ENCODE measurements around the gene CCDC106.

The CCDC106 gene

DNA sequence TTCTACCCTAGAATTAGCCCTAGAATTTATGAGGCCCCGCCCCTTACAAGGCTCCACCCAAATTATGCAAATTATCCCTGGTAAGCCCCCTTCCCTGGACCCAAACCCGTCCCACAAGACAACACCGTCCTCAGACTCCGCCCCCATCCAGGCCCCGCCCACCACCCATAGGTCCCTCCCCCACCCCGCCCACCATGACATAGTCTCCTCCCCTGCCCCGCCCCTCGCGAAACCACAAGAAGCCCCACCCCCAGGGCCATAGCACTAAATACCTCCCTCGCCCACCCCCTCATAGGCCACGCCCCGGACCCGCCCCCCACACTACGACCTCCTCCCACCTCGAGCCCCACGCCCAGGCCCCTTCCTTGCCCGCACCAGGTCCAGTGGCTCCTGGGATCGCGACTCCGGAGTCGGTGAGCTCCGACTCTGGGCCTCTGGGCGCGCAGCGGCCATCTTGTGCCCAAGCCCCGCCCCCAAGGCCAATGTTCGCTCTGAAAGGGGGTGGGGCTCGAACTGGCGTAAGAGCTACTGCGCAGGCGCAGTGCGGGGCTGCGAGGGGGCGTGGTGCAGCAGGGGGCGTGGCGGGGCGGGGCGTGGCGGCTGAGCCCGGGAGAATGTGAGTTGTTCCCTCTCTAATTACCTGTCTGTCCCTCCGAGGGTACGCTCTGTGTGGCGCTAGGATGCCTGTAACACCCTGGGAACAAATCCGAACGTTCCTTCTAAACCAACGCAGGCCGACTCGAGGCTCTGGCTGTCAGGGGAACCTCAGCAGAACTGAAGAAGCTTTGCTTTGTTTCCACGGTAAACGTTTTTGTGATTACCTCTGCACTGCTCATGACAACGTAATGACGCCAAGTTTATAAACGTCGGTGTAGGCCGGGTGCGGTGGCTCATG, 23.7 kb upstream of the CCDC106 start, which contains the start of gene ZNF784:
Gene ZNF784, minus strand, starts transcription at position 458 of the 895 bp plus-strand sequence. Its CDS starts 5 bp downstream, at position 453.
- peaks cover 12% of the 10 kb centered on the region for H3K4me1 ChIP-seq (ENCODE audit: insufficient read depth, low read length, severe bottlenecking)
- H3K27ac ChIP-seq (ENCODE audit: low read depth, low read length, poor library complexity, severe bottlenecking) = peak within 1 kb of the TSS; percentile 69
- no peaks in the 10 kb centered on the region for H3K79me2 ChIP-seq (ENCODE audit: insufficient read depth, low read length)
- H3K9me3 ChIP-seq (ENCODE audit: low read length) = no peaks in the 10 kb centered on the region
- peak within 1 kb of the TSS; percentile 63 for H3K9ac ChIP-seq (ENCODE audit: low read length)
- no peaks in the 10 kb centered on the region for H3K36me3 ChIP-seq (ENCODE audit: insufficient read depth, low read length)
- H3K4me3 ChIP-seq (ENCODE audit: low read depth, low read length, poor library complexity, severe bottlenecking) = peak within 1 kb of the TSS; percentile 59
- H2AFZ ChIP-seq (ENCODE audit: low read length) = no peak within 1 kb of the TSS
- no peak for TF ChIP-seq EZH2 (IDR thresholded peaks at IDR 0.05; ENCODE audit: borderline replicate concordance, low read length)
- TF ChIP-seq CTCF (IDR thresholded peaks at IDR 0.05; ENCODE audit: low read length) = no peak
- no peaks in the 10 kb centered on the region for H4K20me1 ChIP-seq (ENCODE audit: insufficient read depth, low read length)
- no peaks in the 10 kb centered on the region for H3K9me2 ChIP-seq (ENCODE audit: low read depth, low read length)
- H3K4me2 ChIP-seq (ENCODE audit: low read length) = peak within 1 kb of the TSS; percentile 73
- no peaks in the 10 kb centered on the region for H3F3A ChIP-seq (ENCODE audit: insufficient read depth, low read length)
- no peaks in the 10 kb centered on the region for H3K27me3 ChIP-seq (ENCODE audit: insufficient read depth, low read length)

DNA sequence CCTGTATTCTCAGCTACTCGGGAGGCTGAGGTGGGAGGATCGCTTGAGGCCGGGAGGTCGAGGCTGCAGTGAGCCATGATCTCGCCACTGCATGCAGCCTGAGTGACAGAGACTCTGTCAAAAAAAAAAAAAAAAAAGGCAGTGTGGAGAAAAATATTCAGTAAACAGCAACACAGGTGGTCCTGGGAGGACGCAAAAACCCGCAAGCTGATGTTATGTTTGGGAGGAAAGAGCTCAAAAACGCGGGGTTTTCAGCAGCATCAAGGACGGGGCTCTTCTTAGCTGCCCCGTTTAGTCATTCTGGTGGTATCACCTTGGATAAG, 23.0 kb upstream of the CCDC106 start:
- no peaks in the 10 kb centered on the region for H3K27me3 ChIP-seq (ENCODE audit: insufficient read depth, low read length)
- no peaks in the 10 kb centered on the region for H3K9me3 ChIP-seq (ENCODE audit: low read length)
- peaks cover 12% of the 10 kb centered on the region for H3K4me1 ChIP-seq (ENCODE audit: insufficient read depth, low read length, severe bottlenecking)
- no peak overlapping the region for H3K27ac ChIP-seq (ENCODE audit: low read depth, low read length, poor library complexity, severe bottlenecking)
- H3K4me2 ChIP-seq (ENCODE audit: low read length) = peak overlapping the region; percentile 73
- no peaks in the 10 kb centered on the region for H3K36me3 ChIP-seq (ENCODE audit: insufficient read depth, low read length)
- no peaks in the 10 kb centered on the region for H3K9me2 ChIP-seq (ENCODE audit: low read depth, low read length)
- no peaks in the 10 kb centered on the region for H3F3A ChIP-seq (ENCODE audit: insufficient read depth, low read length)
- no peaks in the 10 kb centered on the region for H4K20me1 ChIP-seq (ENCODE audit: insufficient read depth, low read length)
- peak overlapping the region; percentile 45; the same call in 1 of the 2 replicates for H3K9ac ChIP-seq (ENCODE audit: low read length)
- H3K4me3 ChIP-seq (ENCODE audit: low read depth, low read length, poor library complexity, severe bottlenecking) = peak overlapping the region; percentile 59
- H2AFZ ChIP-seq (ENCODE audit: low read length) = no peak overlapping the region
- no peaks in the 10 kb centered on the region for H3K79me2 ChIP-seq (ENCODE audit: insufficient read depth, low read length)
- TF ChIP-seq EZH2 (IDR thresholded peaks at IDR 0.05; ENCODE audit: borderline replicate concordance, low read length) (no peak), CTCF (IDR thresholded peaks at IDR 0.05; ENCODE audit: low read length) (no peak)

DNA sequence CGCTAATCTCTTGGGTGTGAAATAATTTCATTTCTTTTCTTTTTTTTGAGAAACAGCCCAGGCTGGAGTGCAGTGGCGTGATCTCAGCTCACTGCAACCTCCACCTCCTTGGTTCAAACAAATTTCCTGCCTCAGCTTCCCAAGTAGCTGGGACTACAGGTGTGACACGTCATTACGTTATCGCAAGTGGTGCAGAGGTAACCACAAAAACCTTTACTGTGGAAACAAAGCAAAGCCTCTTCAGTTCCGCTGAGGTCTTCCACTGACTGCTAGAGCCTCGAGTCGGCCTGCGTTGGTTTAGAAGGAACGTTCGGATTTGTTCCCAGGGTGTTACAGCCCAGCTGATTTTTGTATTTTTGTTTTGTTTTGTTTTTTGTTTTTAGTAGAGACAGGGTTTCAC, 21.7 kb upstream of the CCDC106 start:
- Histone ChIP-seq H3K4me2 (ENCODE audit: low read length) (no peak overlapping the region), H3K27ac (ENCODE audit: low read depth, low read length, poor library complexity, severe bottlenecking) (no peak overlapping the region), H4K20me1 (ENCODE audit: insufficient read depth, low read length) (no peaks in the 10 kb centered on the region), H3K9me2 (ENCODE audit: low read depth, low read length) (no peaks in the 10 kb centered on the region), H2AFZ (ENCODE audit: low read length) (no peak overlapping the region), H3K4me3 (ENCODE audit: low read depth, low read length, poor library complexity, severe bottlenecking) (no peak overlapping the region), H3K36me3 (ENCODE audit: insufficient read depth, low read length) (no peaks in the 10 kb centered on the region), H3K9ac (ENCODE audit: low read length) (no peak overlapping the region), H3K79me2 (ENCODE audit: insufficient read depth, low read length) (no peaks in the 10 kb centered on the region), H3K9me3 (ENCODE audit: low read length) (no peaks in the 10 kb centered on the region), H3K27me3 (ENCODE audit: insufficient read depth, low read length) (no peaks in the 10 kb centered on the region), H3F3A (ENCODE audit: insufficient read depth, low read length) (no peaks in the 10 kb centered on the region), H3K4me1 (ENCODE audit: insufficient read depth, low read length, severe bottlenecking) (peaks cover 12% of the 10 kb centered on the region)
- TF ChIP-seq CTCF (IDR thresholded peaks at IDR 0.05; ENCODE audit: low read length) (no peak), EZH2 (IDR thresholded peaks at IDR 0.05; ENCODE audit: borderline replicate concordance, low read length) (no peak)
